ELR (cell line): Measurements from ENCODE around the gene GYS2.
A peak's percentile ranks its signal among the peaks of the same experiment; 100 is the strongest.
"Not testable (repeated sequence)": the region's sequence is repeated elsewhere in the genome, so short reads cannot be mapped to it uniquely, and the experiment has no call there.

Experiments used
- DNase-seq: peaks from one replicate; pipeline ENCODE4 v3.0.0-alpha.2; 2015; ENCODE audit warnings: low read depth

GYS2 gene

GRCh38 chr12:21600196-21600595 is 4.5 kb downstream of the GYS2 start:
- DNase-seq: no peak

- DNase-seq: no peak
Observed at GRCh38 chr12:21599143-21599999, 5.3 kb downstream of the GYS2 start.

- DNase-seq: no peak
Observed at GRCh38 chr12:21598651-21599050, 6.0 kb downstream of the GYS2 start.

GRCh38 chr12:21595356-21595755 is 9.3 kb downstream of the GYS2 start:
- not testable (repeated sequence) for DNase-seq

- DNase-seq: no peak
Observed at GRCh38 chr12:21585485-21585884, 19.2 kb downstream of the GYS2 start.

- not testable (repeated sequence) for DNase-seq
Observed at GRCh38 chr12:21584403-21585182, 20.1 kb downstream of the GYS2 start.

- no peak for DNase-seq
Observed at GRCh38 chr12:21583587-21583986, 21.1 kb downstream of the GYS2 start.

- DNase-seq: no peak
Observed at GRCh38 chr12:21580748-21581516, 23.7 kb downstream of the GYS2 start.

GRCh38 chr12:21577516-21577915 is 27.1 kb downstream of the GYS2 start:
- DNase-seq: no peak

- DNase-seq: no peak
Observed at GRCh38 chr12:21576431-21576830, 28.2 kb downstream of the GYS2 start.

- DNase-seq: no peak
Observed at GRCh38 chr12:21573733-21574358, 30.8 kb downstream of the GYS2 start.

GRCh38 chr12:21571046-21571445 is 33.6 kb downstream of the GYS2 start:
- DNase-seq: no peak

- DNase-seq: no peak
Observed at GRCh38 chr12:21568115-21568514, 36.5 kb downstream of the GYS2 start.

- no peak for DNase-seq
Observed at GRCh38 chr12:21566907-21567394, 37.7 kb downstream of the GYS2 start.

GRCh38 chr12:21566223-21566906 is 38.3 kb downstream of the GYS2 start:
- DNase-seq: no peak

- no peak for DNase-seq
Observed at GRCh38 chr12:21562859-21563258, 41.8 kb downstream of the GYS2 start.

GRCh38 chr12:21561158-21561557 is 43.5 kb downstream of the GYS2 start:
- no peak for DNase-seq

- peak; percentile 57 for DNase-seq
Observed at GRCh38 chr12:21559855-21560569, 44.6 kb downstream of the GYS2 start.

- DNase-seq: no peak
Observed at GRCh38 chr12:21558100-21558679, 46.5 kb downstream of the GYS2 start.

- no peak for DNase-seq
Observed at GRCh38 chr12:21553329-21553675, 51.3 kb downstream of the GYS2 start.
